ENCODE results near the gene ALAD.

GRCh38 chr9:113345190-113345589 is 55.9 kb downstream of the ALAD start:
- TF ChIP-seq CTCF (IDR thresholded peaks at IDR 0.05) (no peak), ZFX (IDR thresholded peaks at IDR 0.05; ENCODE audit: borderline replicate concordance) (no peak)
